K562 (cell line): ENCODE data around the gene AMZ2. TPM values are rescaled to one million over a fixed set of nuclear protein-coding genes. Genes with fewer than 3 reads are reported as not detected.

Experiments used
- ATAC-seq: fragments of 200-7000 bp; cut with Tn5 transposase; 3 replicates; pipeline ENCODE4 v1.9.1; 2020; ENCODE audit warnings: moderate library complexity
- BruUV-seq: library from RNA; stranded (reverse); fragments of 400-500 nt; replicated peaks from 2 replicates; lab custom pipeline; 2021; lab: Mats Ljungman, UMichigan
- CTCF ChIA-PET: fragments of 300-600 bp; formaldehyde crosslinking; extraction: SDS; loops from one replicate; lab custom pipeline; 2021; ENCODE audit warnings: low intra/inter-chr PET ratio; lab: Yijun Ruan, JAX
- POLR2A ChIA-PET: fragments of 300-600, 350-650 bp; sonication (Branson Sonifier 250); formaldehyde crosslinking; extraction: SDS; loops from one replicate; lab custom pipeline; 2021; ENCODE audit warnings: antibody characterized with exemption, inconsistent platforms; lab: Yijun Ruan, JAX
- DNase-seq, 4 experiments: peaks; one replicate each; pipeline versions ENCODE4 v3.0.0 to v3.0.0-alpha.2; 2011 to 2018; ENCODE audit warnings: low spot score in 3 of 4, mixed read lengths in 3 of 4; ENCODE audit errors: extremely low read depth in 1 of 4
- FAIRE-seq: peaks from 2 replicates; lab custom pipeline; 2011; peaks lifted over from hg19 to GRCh38; lab: Jason Lieb, UNC
- H2AFZ ChIP-seq: 2 replicates; pipeline ENCODE4 v1.6.0; 2011; ENCODE audit warnings: low read depth, low read length, control low read depth, inconsistent platforms
- H3K27ac ChIP-seq: fragments of 200-600 bp; 3 replicates; pipeline ENCODE4 v1.8.0; 2011; ENCODE audit warnings: low read depth, mild to moderate bottlenecking, control low read depth, inconsistent platforms, low read length, moderate library complexity, mixed read lengths; ENCODE audit errors: extremely low read depth
- H3K27me3 ChIP-seq, 2 experiments: fragments of 300-600 bp in 1 of 2; 2 replicates in 1 of 2; 3 replicates in 1 of 2; pipeline versions ENCODE4 v1.6.0 to v1.8.0; 2011; ENCODE audit warnings: inconsistent platforms in 2 of 2, low read length in 2 of 2, mild to moderate bottlenecking in 1 of 2, mixed read lengths in 1 of 2, moderate library complexity in 1 of 2; ENCODE audit not compliant: control insufficient read depth in 2 of 2, insufficient read depth in 2 of 2
- H3K36me3 ChIP-seq: fragments of 300-600 bp; 3 replicates; pipeline ENCODE4 v1.8.0; 2011; ENCODE audit warnings: mild to moderate bottlenecking, low read length, inconsistent platforms; ENCODE audit not compliant: control insufficient read depth, insufficient read depth
- H3K4me1 ChIP-seq, 2 experiments: fragments of 200-600 bp in 1 of 2; replicated peaks in 1 of 2; 2 replicates in 1 of 2; 3 replicates in 1 of 2; pipeline versions ENCODE4 v1.5.1 to v1.8.0; 2011; ENCODE audit warnings: inconsistent platforms in 2 of 2, low read length in 2 of 2, mild to moderate bottlenecking in 1 of 2, mixed read lengths in 1 of 2, moderate library complexity in 1 of 2; ENCODE audit not compliant: control insufficient read depth in 2 of 2, insufficient read depth in 2 of 2
- H3K4me2 ChIP-seq: 2 replicates; pipeline ENCODE4 v1.6.1; 2011; ENCODE audit warnings: low read length, control low read depth, inconsistent platforms, mixed read lengths; ENCODE audit not compliant: insufficient read depth
- H3K4me3 ChIP-seq: fragments of 200-600 bp; sonication (generic), shearing (Covaris generic); 2 replicates; pipeline ENCODE4 v1.5.1; 2016; ENCODE audit warnings: control low read depth, inconsistent platforms
- H3K79me2 ChIP-seq: fragments of 200-600 bp; 3 replicates; pipeline ENCODE4 v1.8.0; 2011; ENCODE audit warnings: low read length, inconsistent platforms; ENCODE audit not compliant: control insufficient read depth, insufficient read depth
- H3K9ac ChIP-seq, 2 experiments: 2 replicates each; pipeline versions ENCODE4 v1.6.0 to v1.6.1; 2011; ENCODE audit warnings: low read depth in 2 of 2, low read length in 2 of 2, control low read depth in 1 of 2, inconsistent platforms in 1 of 2, mild to moderate bottlenecking in 1 of 2, mixed read lengths in 1 of 2; ENCODE audit not compliant: insufficient read depth in 1 of 2
- H3K9me1 ChIP-seq: one replicate; pipeline ENCODE4 v1.6.0; 2011; ENCODE audit warnings: inconsistent platforms, mild to moderate bottlenecking, low read length, moderate library complexity; ENCODE audit not compliant: control insufficient read depth, insufficient read depth
- H3K9me3 ChIP-seq: replicated peaks from 2 replicates; pipeline ENCODE4 v1.5.1; 2011; ENCODE audit warnings: low read depth, low read length, inconsistent platforms; ENCODE audit not compliant: control insufficient read depth, insufficient read depth
- H4K20me1 ChIP-seq: replicated peaks from 2 replicates; pipeline ENCODE4 v1.6.1; 2011; ENCODE audit warnings: low read length, inconsistent platforms, mixed read lengths; ENCODE audit not compliant: control insufficient read depth, insufficient read depth
- E2F6 ChIP-seq, 2 experiments: IDR thresholded peaks; 2 replicates each; pipeline ENCODE4 v1.6.1; 2011; ENCODE audit warnings: borderline replicate concordance in 1 of 2, control low read depth in 1 of 2, low read depth in 1 of 2, low read length in 1 of 2, mild to moderate bottlenecking in 1 of 2, mixed read lengths in 1 of 2, moderate library complexity in 1 of 2; ENCODE audit not compliant: insufficient read depth in 1 of 2, insufficient read length in 1 of 2, poor library complexity in 1 of 2, severe bottlenecking in 1 of 2; ENCODE audit errors: extremely low read depth in 1 of 2
- ESRRA ChIP-seq: fragments of 450-650 bp; IDR thresholded peaks from 2 replicates; pipeline ENCODE4 v1.6.1; 2014; ENCODE audit warnings: low read depth, mild to moderate bottlenecking, moderate library complexity, borderline replicate concordance
- MCM2 ChIP-seq: fragments of 450-650 bp; IDR thresholded peaks from 2 replicates; pipeline ENCODE4 v1.6.1; 2017; ENCODE audit warnings: low read depth, mild to moderate bottlenecking
- NFIC ChIP-seq: fragments of 450-650 bp; IDR thresholded peaks from 2 replicates; pipeline ENCODE4 v1.6.1; 2017; ENCODE audit warnings: mild to moderate bottlenecking, inconsistent platforms
- POLR2G ChIP-seq: fragments of 200-400 bp; formaldehyde crosslinking; IDR thresholded peaks from 2 replicates; pipeline ENCODE4 v1.6.1; 2017; ENCODE audit warnings: low read depth, mild to moderate bottlenecking, antibody characterized with exemption, low read length, moderate library complexity
- POLR3A ChIP-seq: IDR thresholded peaks from 2 replicates; pipeline ENCODE4 v1.6.1; 2011; ENCODE audit warnings: borderline replicate concordance, mild to moderate bottlenecking, moderate library complexity; ENCODE audit not compliant: insufficient read length, insufficient read depth; ENCODE audit errors: extremely low read depth
- RFX5 ChIP-seq: IDR thresholded peaks from 2 replicates; pipeline ENCODE4 v1.6.1; 2011; ENCODE audit warnings: low read depth, mild to moderate bottlenecking, improper control_type of control experiment, low read length
- ZKSCAN3 ChIP-seq: fragments of 250-450 bp; sonication (Bioruptor Pico); IDR thresholded peaks from 2 replicates; pipeline ENCODE4 v1.4.0; 2020
- ZNF316 ChIP-seq: fragments of 450-650 bp; IDR thresholded peaks from 2 replicates; pipeline ENCODE4 v1.6.1; 2016
- WGBS: fragments of 100-300 bp; shearing (Covaris generic); methylation state at CpG from one replicate; pipeline ENCODE4 v1.1.6; 2016; ENCODE audit warnings: low coverage, mixed read lengths; ENCODE audit not compliant: insufficient coverage; ENCODE audit errors: missing lambda C conversion rate; 5-methylcytosine and 5-hydroxymethylcytosine counted together
- in situ Hi-C: fragments of 300-500 bp; cut with MboI; formaldehyde crosslinking; loops from 4 replicates; pipeline ENCODE4 v1.15.0; 2018; ENCODE audit warnings: inconsistent platforms, mixed read lengths
- intact Hi-C: fragments of 100-400 bp; cut with micrococcal nuclease; formaldehyde crosslinking; loops from 2 replicates; pipeline ENCODE4 v1.14.2; 2022
- polyA plus RNA-seq, 8 experiments: library from polyadenylated mRNA; depleted of rRNA in 4 of 8; stranded (reverse) in 5 of 8; unstranded in 3 of 8; fragments of >200 nt; fragmentation: Nextera tagmentation in 2 of 8; fragmentation: Illumina TruSeq in 1 of 8; extraction: Ambion mirVana in 2 of 8; extraction: Trizol in 1 of 8; gene quantifications; 2 replicates each; pipeline versions ENCODE4 v1.2.1 to v1.2.3, GENCODE V29; 2011 to 2014; ENCODE audit warnings: inconsistent platforms in 1 of 8, missing spikeins in 1 of 8
- total RNA-seq, 7 experiments: library from RNA; depleted of rRNA in 6 of 7; stranded (reverse); fragments of >200 nt in 6 of 7; fragmentation: Illumina TruSeq in 2 of 7; extraction: Trizol in 2 of 7; gene quantifications; 2 replicates each; pipeline versions ENCODE4 v1.2.1 to v1.2.3, GENCODE V29; 2011 to 2021; ENCODE audit warnings: low replicate concordance in 1 of 7
- TF ChIP-seq, protein P1 (sequence below): sonication (generic); formaldehyde crosslinking; IDR thresholded peaks from 2 replicates; pipeline ENCODE4 v1.8.1; 2023; ENCODE audit warnings: mild to moderate bottlenecking, missing genetic modification reagents, moderate library complexity
- TF ChIP-seq, protein P2 (sequence below): sonication (generic); formaldehyde crosslinking; IDR thresholded peaks from 2 replicates; pipeline ENCODE4 v1.8.1; 2023; ENCODE audit warnings: mild to moderate bottlenecking, missing genetic modification reagents

The AMZ2 gene
- total and polyA plus RNA-seq, 9 of the 15 experiments (the other 6 are each of a cell fraction or from before 2014, with no cell fraction given): 22.6 to 92.2 (median 52.6) TPM

- ChIA-PET CTCF (no interaction called here), POLR2A (no interaction called here)
- in situ Hi-C loops (no loop called here), intact Hi-C loops (no loop called here)
- Histone ChIP-seq H3K36me3 (no peaks in the 10 kb centered on the region), H3K9me3 (no peaks in the 10 kb centered on the region), H2AFZ (no peak overlapping the region), H3K9me1 (no peaks in the 10 kb centered on the region), H3K9ac (no peak overlapping the region), H4K20me1 (no peaks in the 10 kb centered on the region), H3K4me2 (no peak overlapping the region), H3K79me2 (no peaks in the 10 kb centered on the region), H3K27me3 (peaks cover 7 to 12% of the 10 kb centered on the region in 2 experiments; a peak in 4 of 5 replicates), H3K27ac (no peak overlapping the region), H3K4me1 (peaks cover 8 to 22% of the 10 kb centered on the region in 2 experiments), H3K4me3 (no peak overlapping the region)
- DNase-seq (no peak), FAIRE-seq (no peak), ATAC-seq (no peak)
- TF ChIP-seq RFX5 (0 out of 2 replicates have a peak, but pooled peaks have one; percentile 69), ZKSCAN3 (CRISPR knock-in tag) (no peak)
- BruUV-seq: no TSS peak
- WGBS: 37% methylated on average over 3 of the region's 3 CpGs
Observed at GRCh38 chr17:68294196-68294555, 46.3 kb downstream of the AMZ2 start.

DNA sequence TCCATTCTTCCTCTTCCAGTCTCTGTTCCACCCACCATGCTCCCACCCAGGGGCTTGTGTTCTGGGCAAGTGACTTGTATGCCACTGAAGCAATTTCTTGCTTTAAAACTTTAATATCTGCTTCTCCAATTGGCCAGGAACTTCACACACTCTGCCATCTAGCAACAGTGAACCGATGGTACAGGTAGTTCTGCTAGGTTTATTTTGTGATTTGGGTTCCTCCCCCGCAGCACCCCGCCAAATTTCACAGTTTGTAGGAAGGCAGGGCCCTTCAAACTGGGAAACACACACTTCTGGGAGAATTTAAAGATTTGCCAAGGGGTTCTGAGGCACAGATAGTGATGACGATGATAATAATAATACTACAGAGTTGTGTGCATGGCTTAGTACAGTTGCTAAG is 46.8 kb downstream of the AMZ2 start:
- Histone ChIP-seq H3K9me1 (no peaks in the 10 kb centered on the region), H3K9me3 (no peaks in the 10 kb centered on the region), H3K27me3 (peaks cover 7 to 12% of the 10 kb centered on the region in 2 experiments; a peak in 4 of 5 replicates), H3K4me1 (peaks cover 8 to 22% of the 10 kb centered on the region in 2 experiments), H2AFZ (no peak overlapping the region), H4K20me1 (no peaks in the 10 kb centered on the region), H3K9ac (no peak overlapping the region), H3K27ac (no peak overlapping the region), H3K4me2 (no peak overlapping the region), H3K4me3 (no peak overlapping the region), H3K79me2 (no peaks in the 10 kb centered on the region), H3K36me3 (no peaks in the 10 kb centered on the region)
- ChIA-PET CTCF (no interaction called here), POLR2A (no interaction called here)
- TF ChIP-seq POLR2G (no peak), MCM2 (no peak), ZNF316 (no peak), ESRRA (no peak), NFIC (no peak), POLR3A (no peak), E2F6 (IDR thresholded peaks at IDR 0.05; ENCODE audit: borderline replicate concordance in 1 of 2, extremely low read depth in 1 of 2, insufficient read depth in 1 of 2, insufficient read length in 1 of 2, low read depth in 1 of 2, low read length in 1 of 2, poor library complexity in 1 of 2, severe bottlenecking in 1 of 2) (no peak)
- TF ChIP-seq, protein P1, sequence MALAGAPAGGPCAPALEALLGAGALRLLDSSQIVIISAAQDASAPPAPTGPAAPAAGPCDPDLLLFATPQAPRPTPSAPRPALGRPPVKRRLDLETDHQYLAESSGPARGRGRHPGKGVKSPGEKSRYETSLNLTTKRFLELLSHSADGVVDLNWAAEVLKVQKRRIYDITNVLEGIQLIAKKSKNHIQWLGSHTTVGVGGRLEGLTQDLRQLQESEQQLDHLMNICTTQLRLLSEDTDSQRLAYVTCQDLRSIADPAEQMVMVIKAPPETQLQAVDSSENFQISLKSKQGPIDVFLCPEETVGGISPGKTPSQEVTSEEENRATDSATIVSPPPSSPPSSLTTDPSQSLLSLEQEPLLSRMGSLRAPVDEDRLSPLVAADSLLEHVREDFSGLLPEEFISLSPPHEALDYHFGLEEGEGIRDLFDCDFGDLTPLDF (CRISPR knock-in tag): no peak
- TF ChIP-seq, protein P2, sequence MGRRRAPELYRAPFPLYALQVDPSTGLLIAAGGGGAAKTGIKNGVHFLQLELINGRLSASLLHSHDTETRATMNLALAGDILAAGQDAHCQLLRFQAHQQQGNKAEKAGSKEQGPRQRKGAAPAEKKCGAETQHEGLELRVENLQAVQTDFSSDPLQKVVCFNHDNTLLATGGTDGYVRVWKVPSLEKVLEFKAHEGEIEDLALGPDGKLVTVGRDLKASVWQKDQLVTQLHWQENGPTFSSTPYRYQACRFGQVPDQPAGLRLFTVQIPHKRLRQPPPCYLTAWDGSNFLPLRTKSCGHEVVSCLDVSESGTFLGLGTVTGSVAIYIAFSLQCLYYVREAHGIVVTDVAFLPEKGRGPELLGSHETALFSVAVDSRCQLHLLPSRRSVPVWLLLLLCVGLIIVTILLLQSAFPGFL (CRISPR knock-in tag): no peak
- intact Hi-C loops: no loop called here
- DNase-seq (no peak), ATAC-seq (no peak), FAIRE-seq (no peak)
- BruUV-seq: no TSS peak
- 18% methylated on average over 4 of the region's 4 CpGs for WGBS
- in situ Hi-C loops: no loop called here
